Left lung (tissue), 10 donors: ENCODE measurements around the gene CARMIL1. TPM values are rescaled to one million over a fixed set of nuclear protein-coding genes. Genes with fewer than 3 reads are reported as not detected.

Source experiments
- ATAC-seq: fragments of 200-7000 bp; cut with Tn5 transposase; one replicate; pipeline ENCODE4 v1.9.1; 2020; ENCODE audit warnings: moderate library complexity
- DNase-seq, 4 donors: peaks; one replicate each; pipeline ENCODE4 v3.0.0-alpha.2; 2013 to 2020
- H3K27ac ChIP-seq, 2 donors: fragments of 200-600 bp; sonication (generic) in 1 of 2; one replicate each; pipeline versions ENCODE4 v1.5.0 to v1.8.0; 2020 to 2021
- H3K27me3 ChIP-seq, 2 donors: fragments of 200-600 bp; sonication (generic) in 1 of 2; one replicate each; pipeline versions ENCODE4 v1.5.0 to v1.8.0; 2020 to 2021
- H3K36me3 ChIP-seq, 2 donors: fragments of 200-600 bp; sonication (generic) in 1 of 2; one replicate each; pipeline versions ENCODE4 v1.5.0 to v1.8.0; 2020 to 2021
- H3K4me1 ChIP-seq, 2 donors: fragments of 200-600 bp; one replicate each; pipeline ENCODE4 v1.8.0; 2021
- H3K4me3 ChIP-seq, 2 donors: fragments of 200-600 bp; sonication (generic) in 1 of 2; one replicate each; pipeline versions ENCODE4 v1.5.0 to v1.8.0; 2020 to 2021; ENCODE audit warnings: mild to moderate bottlenecking in 1 of 2
- H3K9me3 ChIP-seq, 2 donors: fragments of 200-600 bp; sonication (generic) in 1 of 2; one replicate each; pipeline versions ENCODE4 v1.5.0 to v1.8.0; 2020 to 2021
- CTCF ChIP-seq, 2 donors: fragments of 200-600 bp; sonication (generic) in 1 of 2; IDR thresholded peaks; one replicate each; pipeline versions ENCODE4 v1.5.0 to v1.8.0; 2021; ENCODE audit warnings: antibody characterized with exemption in 2 of 2
- intact Hi-C, 2 donors: fragments of 100-400 bp; cut with DNase I; formaldehyde crosslinking; loops; one replicate each; pipeline versions ENCODE4 v1.11.2 to v1.14.2; 2022
- polyA plus RNA-seq, 6 donors: library from polyadenylated mRNA; unstranded; fragments of 120-200 nt; gene quantifications; one replicate each; pipeline ENCODE4 v1.2.1, GENCODE V29; 2013; ENCODE audit not compliant: insufficient read length in 6 of 6
- total RNA-seq, 2 donors: library from RNA; stranded (reverse); fragmentation: NEBNext Ultra II Directional; extraction: Animal tissue kit (Norgen Biotek cat#: 25700); gene quantifications; one replicate each; pipeline ENCODE4 v1.2.1, GENCODE V29; 2021
- donor health status: DM: no; HTN: yes; CAD: no.
- donor health status: DM: no; HTN: no; CAD: no.

CARMIL1 gene
- total and polyA plus RNA-seq, 8 donors: 16.4 to 32.8 (median 27.4) TPM

DNA sequence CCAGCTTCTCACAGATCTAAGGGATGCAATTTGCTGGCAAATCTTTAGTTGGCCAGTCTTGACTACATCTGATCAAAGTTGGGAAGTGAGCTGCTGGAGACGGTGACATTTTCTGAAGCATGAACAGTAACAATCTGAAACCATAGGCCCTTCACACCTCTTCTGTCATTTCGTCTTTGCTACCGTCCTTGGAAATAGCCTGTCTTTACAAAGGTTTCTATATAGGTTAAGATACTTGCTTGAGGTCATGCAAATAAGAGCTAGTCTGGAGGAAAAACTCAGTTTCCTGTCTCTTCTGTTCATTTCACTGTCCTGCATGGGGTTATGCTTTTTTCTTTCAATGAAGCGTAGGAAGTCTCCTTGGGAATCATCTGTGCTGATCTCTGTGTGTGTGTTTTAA lies 55.6 kb downstream of the CARMIL1 start:
- DNase-seq: no peak
- H3K36me3 ChIP-seq: no peaks in the 10 kb centered on the region
- no peak overlapping the region for H3K4me3 ChIP-seq
- no peak for ATAC-seq
- no peak overlapping the region for H3K27ac ChIP-seq
- H3K4me1 ChIP-seq: peaks cover 0 to 3% of the 10 kb centered on the region in 2 donors
- TF ChIP-seq CTCF (IDR thresholded peaks at IDR 0.05): no peak
- H3K27me3 ChIP-seq: no peaks in the 10 kb centered on the region
- no peaks in the 10 kb centered on the region for H3K9me3 ChIP-seq
- intact Hi-C loops: no loop called here

GRCh38 chr6:25336996-25337395 lies 57.8 kb downstream of the CARMIL1 start:
- TF ChIP-seq CTCF (IDR thresholded peaks at IDR 0.05): no peak
- ATAC-seq (peak; percentile 42), DNase-seq (no peak)
- Histone ChIP-seq H3K36me3 (no peaks in the 10 kb centered on the region), H3K4me1 (peaks cover 0 to 3% of the 10 kb centered on the region in 2 donors), H3K27me3 (no peaks in the 10 kb centered on the region), H3K27ac (no peak overlapping the region), H3K9me3 (no peaks in the 10 kb centered on the region), H3K4me3 (no peak overlapping the region)
- intact Hi-C loops: no loop called here

- H3K27ac ChIP-seq: no peak overlapping the region
- TF ChIP-seq CTCF (IDR thresholded peaks at IDR 0.05): no peak
- peaks cover 0 to 3% of the 10 kb centered on the region in 2 donors for H3K4me1 ChIP-seq
- H3K9me3 ChIP-seq: no peaks in the 10 kb centered on the region
- no peak overlapping the region for H3K4me3 ChIP-seq
- no peaks in the 10 kb centered on the region for H3K36me3 ChIP-seq
- no peak for DNase-seq
- intact Hi-C loops: no loop called here
- ATAC-seq: no peak
- H3K27me3 ChIP-seq: no peaks in the 10 kb centered on the region
Measured at GRCh38 chr6:25337431-25337830, 58.3 kb downstream of the CARMIL1 start.

GRCh38 chr6:25340431-25341202 lies 61.4 kb downstream of the CARMIL1 start:
- H3K36me3 ChIP-seq: no peaks in the 10 kb centered on the region
- DNase-seq (no peak), ATAC-seq (no peak)
- intact Hi-C loops: no loop called here
- no peak overlapping the region for H3K4me3 ChIP-seq
- H3K9me3 ChIP-seq: no peaks in the 10 kb centered on the region
- no peak for TF ChIP-seq CTCF (IDR thresholded peaks at IDR 0.05)
- H3K27me3 ChIP-seq: no peaks in the 10 kb centered on the region
- no peak overlapping the region for H3K27ac ChIP-seq
- H3K4me1 ChIP-seq: peaks cover 0 to 3% of the 10 kb centered on the region in 2 donors

- Histone ChIP-seq H3K9me3 (no peaks in the 10 kb centered on the region), H3K27ac (no peak overlapping the region), H3K27me3 (no peaks in the 10 kb centered on the region), H3K36me3 (no peaks in the 10 kb centered on the region), H3K4me1 (peaks cover 0 to 3% of the 10 kb centered on the region in 2 donors), H3K4me3 (no peak overlapping the region)
- no peak for TF ChIP-seq CTCF (IDR thresholded peaks at IDR 0.05)
- ATAC-seq (no peak), DNase-seq (no peak)
- intact Hi-C loops: no loop called here
Measured at GRCh38 chr6:25341203-25341552, 62.0 kb downstream of the CARMIL1 start.
